Sigmoid colon (tissue), 7 donors: ENCODE results near the gene BPIFB3. TPM values are rescaled to one million over a fixed set of nuclear protein-coding genes. Genes with fewer than 3 reads are reported as not detected.
"Not testable (repeated sequence)": the region's sequence is repeated elsewhere in the genome, so short reads cannot be mapped to it uniquely, and the experiment has no call there.

ENCODE experiments used
- DNase-seq: peaks from one replicate; pipeline ENCODE4 v3.0.0-alpha.2; 2019
- H3K27ac ChIP-seq, 4 donors: fragments of 200-600 bp; sonication (generic); one replicate each; pipeline ENCODE4 v1.5.1; 2016 to 2019; ENCODE audit warnings: mild to moderate bottlenecking in 1 of 4
- H3K27me3 ChIP-seq, 3 donors: fragments of 200-600 bp; sonication (generic); one replicate each; pipeline ENCODE4 v1.5.1; 2019; ENCODE audit warnings: mild to moderate bottlenecking in 1 of 3
- H3K36me3 ChIP-seq, 4 donors: fragments of 200-600 bp; sonication (generic); one replicate each; pipeline ENCODE4 v1.5.1; 2016 to 2019
- H3K4me1 ChIP-seq, 4 donors: fragments of 200-600 bp; sonication (generic); one replicate each; pipeline ENCODE4 v1.5.1; 2017 to 2019
- H3K4me3 ChIP-seq, 4 donors: fragments of 200-600 bp; sonication (generic); one replicate each; pipeline ENCODE4 v1.5.1; 2017 to 2019; ENCODE audit warnings: mild to moderate bottlenecking in 2 of 4, moderate library complexity in 1 of 4
- H3K9me3 ChIP-seq, 4 donors: fragments of 200-600 bp in 3 of 4; sonication (generic) in 3 of 4; one replicate each; pipeline versions ENCODE4 v1.5.1 to v1.6.1; 2013 to 2019
- CTCF ChIP-seq, 4 experiments: fragments of 450-650 bp in 3 of 4; fragments of 200-600 bp in 1 of 4; IDR thresholded peaks; one replicate each; pipeline ENCODE4 v1.5.1; 2016 to 2019; ENCODE audit warnings: antibody characterized with exemption in 4 of 4, mild to moderate bottlenecking in 3 of 4, moderate library complexity in 2 of 4
- EP300 ChIP-seq, 4 donors: sonication (generic); formaldehyde crosslinking; IDR thresholded peaks; one replicate each; pipeline ENCODE4 v1.6.1; 2017; ENCODE audit warnings: antibody characterized with exemption in 4 of 4
- POLR2A ChIP-seq, 2 donors: fragments of 450-650 bp; IDR thresholded peaks; one replicate each; pipeline ENCODE4 v1.6.1; 2016; ENCODE audit warnings: antibody characterized with exemption in 2 of 2, mild to moderate bottlenecking in 2 of 2, moderate library complexity in 2 of 2
- POLR2AphosphoS5 ChIP-seq, 4 donors: sonication (generic); formaldehyde crosslinking; IDR thresholded peaks; one replicate each; pipeline ENCODE4 v1.6.1; 2017; ENCODE audit warnings: antibody characterized with exemption in 4 of 4
- WGBS, 2 donors: extraction: QIAGEN DNeasy Blood & Tissue Kit; methylation state at CpG; one replicate each; pipeline ENCODE4 v1.1.7; 2013; 5-methylcytosine and 5-hydroxymethylcytosine counted together
- intact Hi-C: fragments of 100-400 bp; cut with DNase I; formaldehyde crosslinking; loops from one replicate; pipeline ENCODE4 v1.15.1; 2023
- polyA plus RNA-seq, 3 donors: library from polyadenylated mRNA; stranded (reverse); fragments of 200-250 nt; gene quantifications; one replicate each; pipeline ENCODE4 v1.2.3, GENCODE V29; 2013
- total RNA-seq, 4 donors: library from RNA; depleted of rRNA; stranded (reverse); fragments of >200 nt; gene quantifications; one replicate each; pipeline ENCODE4 v1.1.0, GENCODE V29; 2016
- donor health status: healthy with polysubstance abuse.
- donor health status: Bipolar disorder and iron deficiency.
- donor health status: healthy.

BPIFB3 gene
- total and polyA plus RNA-seq, 7 donors, result not detected

- Histone ChIP-seq H3K27ac (no peak overlapping the region), H3K27me3 (no peaks in the 10 kb centered on the region), H3K9me3 (no peaks in the 10 kb centered on the region), H3K4me3 (no peak overlapping the region), H3K36me3 (no peaks in the 10 kb centered on the region), H3K4me1 (no peaks in the 10 kb centered on the region)
- intact Hi-C loops, result no loop called here
- TF ChIP-seq EP300 (IDR thresholded peaks at IDR 0.05) (no peak), POLR2AphosphoS5 (IDR thresholded peaks at IDR 0.05) (no peak), CTCF (IDR thresholded peaks at IDR 0.05) (no peak), POLR2A (IDR thresholded peaks at IDR 0.05) (no peak)
- WGBS, 2 donors, result 73 to 75% methylated on average over 6 of the region's 6 CpGs
- DNase-seq, result no peak
These were observed 59.7 kb downstream of the BPIFB3 start for GRCh38 chr20:33113387-33113908.

GRCh38 chr20:33115501-33115900 lies 61.8 kb downstream of the BPIFB3 start:
- H3K36me3 ChIP-seq, H3K4me1 ChIP-seq, DNase-seq, H3K4me3 ChIP-seq, intact Hi-C loops, H3K27ac ChIP-seq, H3K27me3 ChIP-seq, H3K9me3 ChIP-seq: not testable (repeated sequence)
- WGBS, 2 donors, result 95% methylated on average over 33 of the region's 34 CpGs

GRCh38 chr20:33119725-33120720 lies 66.3 kb downstream of the BPIFB3 start:
- no peak for DNase-seq
- no peak overlapping the region for H3K27ac ChIP-seq
- TF ChIP-seq EP300 (IDR thresholded peaks at IDR 0.05), result no peak
- TF ChIP-seq CTCF (IDR thresholded peaks at IDR 0.05), result no peak
- no peak for TF ChIP-seq POLR2AphosphoS5 (IDR thresholded peaks at IDR 0.05)
- TF ChIP-seq POLR2A (IDR thresholded peaks at IDR 0.05), result no peak
- H3K4me1 ChIP-seq, result no peaks in the 10 kb centered on the region
- H3K36me3 ChIP-seq, result no peaks in the 10 kb centered on the region
- no peak overlapping the region for H3K4me3 ChIP-seq
- peaks cover 0 to 6% (median 0%) of the 10 kb centered on the region in 4 donors for H3K9me3 ChIP-seq
- intact Hi-C loops, result no loop called here
- H3K27me3 ChIP-seq, result no peaks in the 10 kb centered on the region
- WGBS, 2 donors, result 77 to 81% methylated on average over 3 of the region's 3 CpGs

GRCh38 chr20:33120934-33121333 lies 67.2 kb downstream of the BPIFB3 start:
- TF ChIP-seq EP300 (IDR thresholded peaks at IDR 0.05) (no peak), POLR2A (IDR thresholded peaks at IDR 0.05) (no peak), CTCF (IDR thresholded peaks at IDR 0.05) (no peak), POLR2AphosphoS5 (IDR thresholded peaks at IDR 0.05) (no peak)
- H3K4me3 ChIP-seq, result no peak overlapping the region
- intact Hi-C loops, result no loop called here
- H3K27me3 ChIP-seq, result no peaks in the 10 kb centered on the region
- H3K9me3 ChIP-seq, result peaks cover 0 to 6% (median 0%) of the 10 kb centered on the region in 4 donors
- no peaks in the 10 kb centered on the region for H3K36me3 ChIP-seq
- H3K27ac ChIP-seq, result no peak overlapping the region
- H3K4me1 ChIP-seq, result no peaks in the 10 kb centered on the region
- WGBS, 2 donors, result 91 to 95% methylated on average over 3 of the region's 3 CpGs
- DNase-seq, result no peak

GRCh38 chr20:33122297-33122696 lies 68.6 kb downstream of the BPIFB3 start:
- H3K36me3 ChIP-seq, H3K9me3 ChIP-seq, DNase-seq, intact Hi-C loops, H3K27me3 ChIP-seq, H3K4me3 ChIP-seq, H3K27ac ChIP-seq, H3K4me1 ChIP-seq: not testable (repeated sequence)
- WGBS, 2 donors, result 12 to 47% methylated on average over 1 of the region's 1 CpG

Other genes starting within 250 kb of the BPIFB3 start
- 100 to 1,000 TPM in 3 of 4 donors, 10 to 100 TPM in 1; 94.7 to 146 (median 131) TPM for gene MAPRE1, start 233.9 kb upstream of the BPIFB3 start, total RNA-seq
- 10 to 100 TPM; 56.8 to 72.4 (median 57.7) TPM for gene MAPRE1, start 233.9 kb upstream of the BPIFB3 start, polyA plus RNA-seq
- gene EFCAB8, start 195.0 kb upstream of the BPIFB3 start, total RNA-seq, result under 1 TPM in 3 of 4 donors, not detected in 1; 0.49 to 0.83 (median 0.71) TPM
- under 1 TPM in 1 of 3 donors, not detected in 2; 0.06 TPM for gene EFCAB8, start 195.0 kb upstream of the BPIFB3 start, polyA plus RNA-seq
- not detected for gene SUN5, start 49.5 kb upstream of the BPIFB3 start, total RNA-seq
- gene SUN5, start 49.5 kb upstream of the BPIFB3 start, polyA plus RNA-seq, result not detected
- gene BPIFB2, start 46.2 kb upstream of the BPIFB3 start, total RNA-seq, result not detected
- gene BPIFB2, start 46.2 kb upstream of the BPIFB3 start, polyA plus RNA-seq, result not detected
- not detected for gene BPIFB6, start 22.3 kb upstream of the BPIFB3 start, total RNA-seq
- gene BPIFB6, start 22.3 kb upstream of the BPIFB3 start, polyA plus RNA-seq, result not detected
- gene BPIFB4, start 25.7 kb downstream of the BPIFB3 start, total RNA-seq, result not detected
- not detected for gene BPIFB4, start 25.7 kb downstream of the BPIFB3 start, polyA plus RNA-seq
- not detected for gene BPIFA2, start 114.3 kb downstream of the BPIFB3 start, total RNA-seq
- under 1 TPM in 1 of 3 donors, not detected in 2; 0.09 TPM for gene BPIFA2, start 114.3 kb downstream of the BPIFB3 start, polyA plus RNA-seq
- not detected for gene BPIFA3, start 163.4 kb downstream of the BPIFB3 start, total RNA-seq
- gene BPIFA3, start 163.4 kb downstream of the BPIFB3 start, polyA plus RNA-seq, result not detected
- gene BPIFA1, start 182.1 kb downstream of the BPIFB3 start, total RNA-seq, result not detected
- not detected for gene BPIFA1, start 182.1 kb downstream of the BPIFB3 start, polyA plus RNA-seq
- gene BPIFB1, start 229.3 kb downstream of the BPIFB3 start, total RNA-seq, result not detected
- not detected for gene BPIFB1, start 229.3 kb downstream of the BPIFB3 start, polyA plus RNA-seq